ENCODE results near the gene NFU1.

DNA sequence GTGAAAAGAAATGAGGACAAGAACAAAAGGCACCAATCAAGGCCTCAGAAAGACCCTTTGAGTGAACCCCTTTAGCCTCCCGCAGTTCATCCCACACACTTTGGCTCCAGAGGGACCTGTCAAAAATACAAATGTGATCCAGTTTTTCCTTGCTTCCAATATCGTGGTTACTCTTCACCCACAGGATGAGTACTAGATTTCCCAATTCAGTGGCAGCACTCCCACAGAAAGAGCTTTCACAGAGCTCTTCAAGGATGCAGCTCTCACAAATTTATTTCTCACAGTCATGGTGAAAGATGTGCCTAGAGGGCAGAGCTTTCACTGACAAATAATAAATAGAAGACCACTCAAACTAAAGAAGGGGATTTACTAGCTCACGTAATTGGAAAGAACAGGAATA, 47.2 kb downstream of the NFU1 start:
- TF ChIP-seq POLR2A (IDR thresholded peaks at IDR 0.05) = no peak
- TF ChIP-seq, protein P1, sequence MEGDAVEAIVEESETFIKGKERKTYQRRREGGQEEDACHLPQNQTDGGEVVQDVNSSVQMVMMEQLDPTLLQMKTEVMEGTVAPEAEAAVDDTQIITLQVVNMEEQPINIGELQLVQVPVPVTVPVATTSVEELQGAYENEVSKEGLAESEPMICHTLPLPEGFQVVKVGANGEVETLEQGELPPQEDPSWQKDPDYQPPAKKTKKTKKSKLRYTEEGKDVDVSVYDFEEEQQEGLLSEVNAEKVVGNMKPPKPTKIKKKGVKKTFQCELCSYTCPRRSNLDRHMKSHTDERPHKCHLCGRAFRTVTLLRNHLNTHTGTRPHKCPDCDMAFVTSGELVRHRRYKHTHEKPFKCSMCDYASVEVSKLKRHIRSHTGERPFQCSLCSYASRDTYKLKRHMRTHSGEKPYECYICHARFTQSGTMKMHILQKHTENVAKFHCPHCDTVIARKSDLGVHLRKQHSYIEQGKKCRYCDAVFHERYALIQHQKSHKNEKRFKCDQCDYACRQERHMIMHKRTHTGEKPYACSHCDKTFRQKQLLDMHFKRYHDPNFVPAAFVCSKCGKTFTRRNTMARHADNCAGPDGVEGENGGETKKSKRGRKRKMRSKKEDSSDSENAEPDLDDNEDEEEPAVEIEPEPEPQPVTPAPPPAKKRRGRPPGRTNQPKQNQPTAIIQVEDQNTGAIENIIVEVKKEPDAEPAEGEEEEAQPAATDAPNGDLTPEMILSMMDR (IDR thresholded peaks at IDR 0.05) = no peak
